IMR-90 (cell line): ENCODE data around the gene USP12. TPM values are rescaled to one million over a fixed set of nuclear protein-coding genes. Genes with fewer than 3 reads are reported as not detected.

Source experiments
- ATAC-seq: fragments of 200-7000 bp; cut with Tn5 transposase; 2 replicates; pipeline ENCODE4 v1.9.1; 2020; ENCODE audit warnings: low read depth, mild to moderate bottlenecking, moderate library complexity
- BruUV-seq: library from RNA; stranded (reverse); fragments of 400-500 nt; replicated peaks from 2 replicates; lab custom pipeline; 2021; lab: Mats Ljungman, UMichigan
- CTCF ChIA-PET: fragments of 300-600 bp; formaldehyde crosslinking; extraction: SDS; loops from one replicate; lab custom pipeline; 2021; ENCODE audit warnings: antibody characterized with exemption; lab: Yijun Ruan, JAX
- POLR2A ChIA-PET: fragments of 300-600 bp; sonication (Branson Sonifier 250); formaldehyde crosslinking; loops from one replicate; lab custom pipeline; 2022; ENCODE audit warnings: antibody characterized with exemption; ENCODE audit not compliant: unreplicated experiment; lab: Charles Lee
- DNase-seq: peaks from one replicate; pipeline ENCODE4 v3.0.0; 2013
- H2AFZ ChIP-seq: replicated peaks from 2 replicates; pipeline ENCODE3; 2013; ENCODE audit warnings: low read length, mild to moderate bottlenecking; ENCODE audit not compliant: poor library complexity
- H2AK5ac ChIP-seq: 2 replicates; pipeline ENCODE4 v1.6.1; 2013; ENCODE audit warnings: low read depth, low read length, inconsistent platforms
- H2AK9ac ChIP-seq: replicated peaks from 2 replicates; pipeline ENCODE3; 2013; ENCODE audit warnings: mild to moderate bottlenecking, low read depth, low read length, moderate library complexity; ENCODE audit not compliant: poor library complexity
- H2BK120ac ChIP-seq: 2 replicates; pipeline ENCODE4 v1.6.1; 2013; ENCODE audit warnings: low read depth, low read length, inconsistent platforms
- H2BK15ac ChIP-seq: 3 replicates; pipeline ENCODE4 v1.6.1; 2013; ENCODE audit warnings: low read depth, low read length, inconsistent platforms
- H2BK20ac ChIP-seq: 2 replicates; pipeline ENCODE4 v1.6.1; 2013; ENCODE audit warnings: low read depth, mild to moderate bottlenecking, inconsistent platforms, low read length, moderate library complexity
- H2BK5ac ChIP-seq: 2 replicates; pipeline ENCODE4 v1.6.1; 2013; ENCODE audit warnings: mild to moderate bottlenecking, low read depth, low read length, inconsistent platforms; ENCODE audit not compliant: poor library complexity, severe bottlenecking
- H3K14ac ChIP-seq: replicated peaks from 2 replicates; pipeline ENCODE4 v1.6.1; 2013; ENCODE audit warnings: low read depth, low read length, inconsistent platforms
- H3K18ac ChIP-seq: 2 replicates; pipeline ENCODE4 v1.6.1; 2013; ENCODE audit warnings: low read depth, low read length, control low read depth
- H3K23ac ChIP-seq: 2 replicates; pipeline ENCODE4 v1.6.1; 2013; ENCODE audit warnings: low read depth, low read length, inconsistent platforms
- H3K27ac ChIP-seq: 2 replicates; pipeline ENCODE4 v1.5.1; 2013; ENCODE audit warnings: mild to moderate bottlenecking, control low read depth, low read length; ENCODE audit not compliant: insufficient read depth
- H3K27me3 ChIP-seq: 2 replicates; pipeline ENCODE4 v1.6.1; 2013; ENCODE audit warnings: low read length; ENCODE audit not compliant: control insufficient read depth, insufficient read depth
- H3K36me3 ChIP-seq: 2 replicates; pipeline ENCODE4 v1.6.1; 2013; ENCODE audit warnings: low read length, mixed read lengths; ENCODE audit not compliant: control insufficient read depth, insufficient read depth
- H3K4ac ChIP-seq: 2 replicates; pipeline ENCODE4 v1.6.1; 2013; ENCODE audit warnings: low read depth, low read length, inconsistent platforms
- H3K4me1 ChIP-seq: 2 replicates; pipeline ENCODE4 v1.6.1; 2013; ENCODE audit warnings: low read length, mixed read lengths; ENCODE audit not compliant: control insufficient read depth, insufficient read depth
- H3K4me2 ChIP-seq: 2 replicates; pipeline ENCODE4 v1.6.1; 2013; ENCODE audit warnings: low read depth, mild to moderate bottlenecking, control low read depth, low read length, moderate library complexity
- H3K4me3 ChIP-seq: 2 replicates; pipeline ENCODE4 v1.5.1; 2013; ENCODE audit warnings: low read depth, mild to moderate bottlenecking, control low read depth, low read length, moderate library complexity; ENCODE audit not compliant: insufficient read depth
- H3K56ac ChIP-seq: 2 replicates; pipeline ENCODE4 v1.6.1; 2013; ENCODE audit warnings: low read length, inconsistent platforms; ENCODE audit not compliant: insufficient read depth; ENCODE audit errors: extremely low read depth
- H3K79me1 ChIP-seq, 2 experiments: 2 replicates each; pipeline ENCODE4 v1.6.1; 2013; ENCODE audit warnings: low read length in 2 of 2, inconsistent platforms in 1 of 2, low read depth in 1 of 2
- H3K9ac ChIP-seq: 2 replicates; pipeline ENCODE4 v1.6.1; 2013; ENCODE audit warnings: low read depth, low read length, control low read depth
- H3K9me1 ChIP-seq: 2 replicates; pipeline ENCODE4 v1.6.1; 2013; ENCODE audit warnings: low read length, inconsistent platforms; ENCODE audit not compliant: insufficient read depth
- H3K9me3 ChIP-seq: 2 replicates; pipeline ENCODE4 v1.6.1; 2013; ENCODE audit warnings: low read length; ENCODE audit not compliant: control insufficient read depth, insufficient read depth
- H4K20me1 ChIP-seq: 2 replicates; pipeline ENCODE4 v1.6.1; 2013; ENCODE audit warnings: low read length, inconsistent platforms; ENCODE audit not compliant: insufficient read depth
- H4K5ac ChIP-seq: 2 replicates; pipeline ENCODE4 v1.6.1; 2013; ENCODE audit warnings: mild to moderate bottlenecking, low read depth, low read length, control low read depth
- H4K8ac ChIP-seq, 2 experiments: 2 replicates each; pipeline ENCODE4 v1.6.1; 2013; ENCODE audit warnings: low read depth in 2 of 2, low read length in 2 of 2, control low read depth in 1 of 2, inconsistent platforms in 1 of 2
- H4K91ac ChIP-seq: 2 replicates; pipeline ENCODE4 v1.6.1; 2013; ENCODE audit warnings: low read depth, low read length, inconsistent platforms; ENCODE audit not compliant: insufficient read depth
- CHD1 ChIP-seq: IDR thresholded peaks from 2 replicates; pipeline ENCODE4 v1.6.1; 2012; ENCODE audit warnings: low read depth, low read length, improper control_type of control experiment
- MXI1 ChIP-seq: IDR thresholded peaks from 2 replicates; pipeline ENCODE4 v1.6.1; 2012; ENCODE audit warnings: low read depth, mild to moderate bottlenecking, low read length, moderate library complexity, borderline replicate concordance
- NFE2L2 ChIP-seq: fragments of 150-350 bp; IDR thresholded peaks from 2 replicates; pipeline ENCODE4 v1.6.1; 2016; ENCODE audit warnings: low read depth, mild to moderate bottlenecking, low read length
- POLR2A ChIP-seq: IDR thresholded peaks from 2 replicates; pipeline ENCODE4 v1.6.1; 2012; ENCODE audit warnings: mild to moderate bottlenecking, low read depth, low read length
- RAD21 ChIP-seq: IDR thresholded peaks from 2 replicates; pipeline ENCODE4 v1.6.1; 2012; ENCODE audit warnings: low read length, improper control_type of control experiment
- SMC3 ChIP-seq: fragments of 150-350 bp; IDR thresholded peaks from 2 replicates; pipeline ENCODE4 v1.6.1; 2016; ENCODE audit warnings: low read depth, mild to moderate bottlenecking, antibody characterized with exemption, low read length, moderate library complexity
- WGBS, 2 experiments: methylation state at CpG; one replicate each; pipeline versions ENCODE4 v1.1.5 to v1.1.7; 2013; ENCODE audit warnings: missing lambda C conversion rate in 2 of 2; ENCODE audit not compliant: insufficient read length in 1 of 2; ENCODE audit errors: extremely low coverage in 2 of 2; 5-methylcytosine and 5-hydroxymethylcytosine counted together
- dilution Hi-C: fragments of 300-500 bp; cut with HindIII; formaldehyde crosslinking; loops from one replicate; pipeline ENCODE4 v1.14.3; 2018; ENCODE audit warnings: low sequenced_read_pairs; ENCODE audit not compliant: unreplicated experiment
- in situ Hi-C: fragments of 300-500 bp; cut with MboI; formaldehyde crosslinking; loops from 3 replicates; pipeline ENCODE4 v1.14.3; 2019; ENCODE audit warnings: low sequenced_read_pairs, inconsistent platforms, mixed read lengths
- intact Hi-C: fragments of 100-400 bp; cut with micrococcal nuclease; formaldehyde crosslinking; loops from 2 replicates; pipeline ENCODE4 v1.10.0; 2022
- polyA plus RNA-seq, 3 experiments: library from polyadenylated mRNA; depleted of rRNA; stranded (reverse); fragments of >200 nt; gene quantifications; 2 replicates each; pipeline ENCODE4 v1.2.3, GENCODE V29; 2012; ENCODE audit warnings: low replicate concordance in 1 of 3
- total RNA-seq: library from RNA; depleted of rRNA; stranded (reverse); fragments of >200 nt; gene quantifications from 2 replicates; pipeline ENCODE4 v1.2.3, GENCODE V29; 2012

The USP12 gene
- total and polyA plus RNA-seq, 2 of the 4 experiments (the other 2 are of a cell fraction), result 11.8 to 16.5 TPM

- intact Hi-C loops (loop anchor here (5.0 kb wide), 1 partner anchor 41 kb away; no protein-coding TSS in a partner anchor), in situ Hi-C loops (no loop called here), dilution Hi-C loops (no loop called here)
- Histone ChIP-seq H2BK20ac (no peak overlapping the region), H2AFZ (no peak overlapping the region), H3K4me3 (no peak overlapping the region), H4K20me1 (peaks cover 30% of the 10 kb centered on the region), H3K23ac (peak overlapping the region; percentile 18; the same call in 1 of the 2 replicates), H2BK120ac (no peak overlapping the region), H4K8ac (no peak overlapping the region; a peak in 1 of 4 replicates), H3K9me1 (peaks cover 20% of the 10 kb centered on the region), H3K79me1 (peaks cover 34 to 58% of the 10 kb centered on the region in 2 experiments), H4K5ac (no peak overlapping the region), H3K18ac (no peak overlapping the region), H4K91ac (no peak overlapping the region; the same call in 1 of the 2 replicates), H3K9me3 (no peaks in the 10 kb centered on the region), H3K27me3 (no peaks in the 10 kb centered on the region), H3K14ac (no peak overlapping the region), H3K4ac (no peak overlapping the region), H3K36me3 (peaks cover 7% of the 10 kb centered on the region), H3K56ac (no peak overlapping the region), H3K4me1 (peaks cover 9% of the 10 kb centered on the region), H3K27ac (no peak overlapping the region), H2AK5ac (no peak overlapping the region; the same call in 1 of the 2 replicates), H2BK15ac (no peak overlapping the region), H3K4me2 (no peak overlapping the region), H3K9ac (no peak overlapping the region), H2BK5ac (peak overlapping the region; percentile 5), H2AK9ac (no peak overlapping the region)
- TF ChIP-seq SMC3 (no peak), POLR2A (no peak), CHD1 (no peak), NFE2L2 (no peak), RAD21 (no peak), MXI1 (no peak)
- ChIA-PET CTCF (interaction anchor here (0.7 kb wide), 1 partner anchor 14 kb away, joined by 3 read pairs; no protein-coding TSS in a partner anchor), POLR2A (no interaction called here)
- no peak for ATAC-seq
- BruUV-seq, result no TSS peak
- WGBS, 2 experiments, result 100% methylated on average over 2 of the region's 4 CpGs; no CpG with 5 or more reads in 1 of the 2 experiments
- no peak for DNase-seq
Measured at GRCh38 chr13:27113436-27113835, 58.2 kb downstream of the USP12 start.
